GM19324 (cell line): ENCODE results near the gene PSME1.

Experiments
- ATAC-seq: cut with Tn5 transposase; IDR thresholded peaks from one replicate; pipeline ENCODE4 v1.9.1; 2021; ENCODE audit warnings: mild to moderate bottlenecking, moderate library complexity; ENCODE audit not compliant: unreplicated experiment, low FRiP score

Gene PSME1

GRCh38 chr14:24127673-24128072 lies 8.3 kb upstream of the PSME1 start:
- ATAC-seq = no peak

- no peak for ATAC-seq
Measured at GRCh38 chr14:24129410-24129998, 6.5 kb upstream of the PSME1 start.

GRCh38 chr14:24130380-24130716 lies 5.6 kb upstream of the PSME1 start, which contains the start of gene FITM1:
TSS of gene FITM1 (plus strand) at chr14:24130659. CDS start at chr14:24131564, 905 bp downstream.
- ATAC-seq = no peak

- no peak for ATAC-seq
Measured at GRCh38 chr14:24130717-24131548, 5.1 kb upstream of the PSME1 start.

- no peak for ATAC-seq
Measured at GRCh38 chr14:24131549-24131966, 4.4 kb upstream of the PSME1 start.

- ATAC-seq = no peak
Measured at GRCh38 chr14:24132061-24132685, 3.8 kb upstream of the PSME1 start.

GRCh38 chr14:24132976-24133375 lies 3.0 kb upstream of the PSME1 start:
- no peak for ATAC-seq

- no peak for ATAC-seq
Measured at GRCh38 chr14:24133735-24134134, 2.3 kb upstream of the PSME1 start.

- no peak for ATAC-seq
Measured at GRCh38 chr14:24135584-24135833, 485 bp upstream of the PSME1 start.

GRCh38 chr14:24136684-24137528 lies 912 bp downstream of the PSME1 start:
- ATAC-seq = no peak

- no peak for ATAC-seq
Measured at GRCh38 chr14:24137529-24138395, 1.8 kb downstream of the PSME1 start.

- no peak for ATAC-seq
Measured at GRCh38 chr14:24138396-24139271, 2.6 kb downstream of the PSME1 start.

- ATAC-seq = no peak
Measured at GRCh38 chr14:24139272-24139934, 3.4 kb downstream of the PSME1 start.

- peak; percentile 89 for ATAC-seq
Measured at GRCh38 chr14:24141097-24141880, 5.3 kb downstream of the PSME1 start, which contains the start of gene EMC9. TSS of gene EMC9 (minus strand) at chr14:24141591. CDS start at chr14:24141304, 287 bp downstream.

GRCh38 chr14:24143511-24143910 lies 7.5 kb downstream of the PSME1 start:
- ATAC-seq = no peak

- ATAC-seq = no peak
Measured at GRCh38 chr14:24144451-24144850, 8.5 kb downstream of the PSME1 start.

GRCh38 chr14:24145219-24145618 lies 9.2 kb downstream of the PSME1 start:
- ATAC-seq = no peak
